H9 (cell line): ENCODE measurements around the gene GNG11. TPM values are rescaled to one million over a fixed set of nuclear protein-coding genes. Genes with fewer than 3 reads are reported as not detected.

Experiments
- DNase-seq: peaks from one replicate; pipeline ENCODE4 v3.0.0-alpha.2; 2017
- H2AFZ ChIP-seq: one replicate; pipeline ENCODE4 v1.6.1; 2013; ENCODE audit warnings: mild to moderate bottlenecking, low read length, control low read depth, moderate library complexity
- H2AK5ac ChIP-seq: 2 replicates; pipeline ENCODE4 v1.6.1; 2013; ENCODE audit warnings: low read length, control low read depth, mixed read lengths; ENCODE audit not compliant: insufficient read length
- H2BK120ac ChIP-seq: one replicate; pipeline ENCODE4 v1.6.1; 2013; ENCODE audit warnings: low read depth, mild to moderate bottlenecking, low read length, control low read depth, inconsistent platforms; ENCODE audit not compliant: poor library complexity, severe bottlenecking
- H2BK12ac ChIP-seq: 2 replicates; pipeline ENCODE4 v1.6.1; 2013; ENCODE audit warnings: low read length, control low read depth, mixed read lengths, low read depth; ENCODE audit not compliant: insufficient read length
- H2BK15ac ChIP-seq: 2 replicates; pipeline ENCODE4 v1.6.1; 2013; ENCODE audit warnings: low read depth, low read length, control low read depth
- H2BK20ac ChIP-seq: one replicate; pipeline ENCODE4 v1.6.1; 2013; ENCODE audit warnings: low read depth, mild to moderate bottlenecking, low read length, control low read depth, inconsistent platforms; ENCODE audit not compliant: poor library complexity, severe bottlenecking
- H2BK5ac ChIP-seq: 2 replicates; pipeline ENCODE4 v1.6.1; 2013; ENCODE audit warnings: low read length, control low read depth, mixed read lengths; ENCODE audit not compliant: insufficient read length
- H3K14ac ChIP-seq: 2 replicates; pipeline ENCODE4 v1.6.1; 2013; ENCODE audit warnings: low read length, control low read depth; ENCODE audit not compliant: insufficient read depth
- H3K18ac ChIP-seq: 2 replicates; pipeline ENCODE4 v1.6.1; 2013; ENCODE audit warnings: low read depth, mild to moderate bottlenecking, mixed read lengths, low read length, control low read depth; ENCODE audit not compliant: insufficient read length
- H3K23ac ChIP-seq: 2 replicates; pipeline ENCODE4 v1.6.1; 2013; ENCODE audit warnings: low read length, control low read depth, mixed read lengths, low read depth; ENCODE audit not compliant: insufficient read length
- H3K23me2 ChIP-seq: 2 replicates; pipeline ENCODE4 v1.6.1; 2013; ENCODE audit warnings: low read depth, mild to moderate bottlenecking, mixed read lengths, low read length, control low read depth; ENCODE audit not compliant: insufficient read length, poor library complexity, severe bottlenecking
- H3K27ac ChIP-seq: 2 replicates; pipeline ENCODE4 v1.5.1; 2013; ENCODE audit warnings: low read length, control low read depth, mixed read lengths, low read depth; ENCODE audit not compliant: insufficient read length
- H3K27me3 ChIP-seq: 2 replicates; pipeline ENCODE4 v1.6.1; 2013; ENCODE audit warnings: low read length, control low read depth, inconsistent platforms; ENCODE audit not compliant: insufficient read depth
- H3K4ac ChIP-seq: 2 replicates; pipeline ENCODE4 v1.6.1; 2013; ENCODE audit warnings: low read depth, mild to moderate bottlenecking, control low read depth, inconsistent platforms, low read length, moderate library complexity
- H3K4me1 ChIP-seq: 2 replicates; pipeline ENCODE4 v1.6.1; 2013; ENCODE audit warnings: low read length, control low read depth, inconsistent platforms; ENCODE audit not compliant: insufficient read depth
- H3K4me2 ChIP-seq: 2 replicates; pipeline ENCODE4 v1.6.1; 2013; ENCODE audit warnings: low read length, control low read depth, mixed read lengths; ENCODE audit not compliant: insufficient read length, insufficient read depth
- H3K56ac ChIP-seq: 2 replicates; pipeline ENCODE4 v1.6.1; 2013; ENCODE audit warnings: low read depth, mild to moderate bottlenecking, mixed read lengths, low read length, control low read depth; ENCODE audit not compliant: insufficient read length
- H3K79me1 ChIP-seq: 2 replicates; pipeline ENCODE4 v1.6.1; 2013; ENCODE audit warnings: low read depth, mild to moderate bottlenecking, moderate library complexity, low read length, control low read depth, inconsistent platforms; ENCODE audit not compliant: insufficient read depth, poor library complexity, severe bottlenecking
- H3K79me2 ChIP-seq: 2 replicates; pipeline ENCODE4 v1.6.1; 2013; ENCODE audit warnings: low read length, control low read depth, inconsistent platforms; ENCODE audit not compliant: insufficient read depth
- H3K9ac ChIP-seq: 2 replicates; pipeline ENCODE4 v1.6.1; 2013; ENCODE audit warnings: low read length, control low read depth, mixed read lengths; ENCODE audit not compliant: insufficient read length; ENCODE audit errors: extremely low read depth
- H3K9me3 ChIP-seq: one replicate; pipeline ENCODE4 v1.6.1; 2013; ENCODE audit warnings: low read depth, low read length, inconsistent platforms; ENCODE audit not compliant: control insufficient read depth
- H3T11ph ChIP-seq: one replicate; pipeline ENCODE4 v1.6.1; 2013; ENCODE audit warnings: mild to moderate bottlenecking, low read length, control low read depth, inconsistent platforms
- H4K20me1 ChIP-seq: one replicate; pipeline ENCODE4 v1.6.1; 2013; ENCODE audit not compliant: control insufficient read depth, insufficient read length, insufficient read depth
- H4K5ac ChIP-seq: 2 replicates; pipeline ENCODE4 v1.6.1; 2013; ENCODE audit warnings: low read depth, mild to moderate bottlenecking, mixed read lengths, low read length, control low read depth; ENCODE audit not compliant: insufficient read length
- H4K8ac ChIP-seq: replicated peaks from 2 replicates; pipeline ENCODE4 v1.6.1; 2013; ENCODE audit warnings: low read length, control low read depth, mixed read lengths, low read depth; ENCODE audit not compliant: insufficient read length
- H4K91ac ChIP-seq: 2 replicates; pipeline ENCODE4 v1.6.1; 2013; ENCODE audit warnings: low read depth, mild to moderate bottlenecking, moderate library complexity, mixed read lengths, low read length, control low read depth; ENCODE audit not compliant: insufficient read length
- H3K27ac Mint-ChIP-seq, 3 experiments: 2 replicates in 2 of 3; 3 replicates in 1 of 3; pipeline ENCODE4 v1.8.0; 2020 to 2021; ENCODE audit warnings: mixed read lengths in 3 of 3, mild to moderate bottlenecking in 1 of 3, moderate library complexity in 1 of 3
- H3K27me3 Mint-ChIP-seq: 2 replicates; pipeline ENCODE4 v1.8.0; 2021; ENCODE audit warnings: low read depth, mild to moderate bottlenecking, moderate library complexity, mixed read lengths
- H3K36me3 Mint-ChIP-seq, 3 experiments: 2 replicates in 2 of 3; 3 replicates in 1 of 3; pipeline ENCODE4 v1.8.0; 2020 to 2021; ENCODE audit warnings: low read depth in 3 of 3, mixed read lengths in 3 of 3; ENCODE audit not compliant: insufficient read depth in 1 of 3
- H3K4me1 Mint-ChIP-seq, 2 experiments: 2 replicates each; pipeline ENCODE4 v1.8.0; 2020; ENCODE audit warnings: mixed read lengths in 2 of 2
- H3K4me3 Mint-ChIP-seq, 2 experiments: 2 replicates in 1 of 2; 3 replicates in 1 of 2; pipeline ENCODE4 v1.8.0; 2020 to 2021; ENCODE audit warnings: mild to moderate bottlenecking in 2 of 2, mixed read lengths in 2 of 2, moderate library complexity in 1 of 2
- H3K9me3 Mint-ChIP-seq, 2 experiments: 2 replicates in 1 of 2; 3 replicates in 1 of 2; pipeline ENCODE4 v1.8.0; 2020; ENCODE audit warnings: mild to moderate bottlenecking in 2 of 2, mixed read lengths in 2 of 2, moderate library complexity in 1 of 2
- total RNA-seq: library from RNA; stranded (reverse); gene quantifications from 2 replicates; pipeline ENCODE4 v1.2.1, GENCODE V29; 2021
- TF ChIP-seq, protein P1 (sequence below): fragments of 200-600 bp; sonication (generic); conservative IDR thresholded peaks from 3 replicates; pipeline ENCODE4 v1.8.0; 2021; ENCODE audit warnings: antibody characterized with exemption, mild to moderate bottlenecking

The GNG11 gene
- total RNA-seq, 1 experiment from 2014 or later, result 0.68 TPM

DNA sequence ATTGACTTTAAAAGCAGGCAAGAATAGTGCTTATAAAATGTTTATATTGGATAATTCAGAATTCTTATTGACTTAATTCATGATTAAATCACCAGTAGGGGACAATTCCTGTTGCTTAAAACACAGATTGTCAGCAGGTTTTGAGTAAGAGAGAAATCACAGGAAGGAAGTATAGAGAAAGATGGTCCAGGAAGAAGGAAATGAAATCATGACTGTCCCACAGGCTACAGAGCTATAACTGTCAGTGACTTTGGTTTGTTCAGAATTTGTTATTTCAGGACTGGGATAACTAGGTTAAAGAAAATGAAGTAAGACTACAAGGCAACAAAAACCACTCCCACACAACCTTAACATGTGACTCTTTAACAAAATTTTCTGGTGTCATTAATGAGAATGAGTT lies 8.3 kb upstream of the GNG11 start:
- no peaks in the 10 kb centered on the region for H4K20me1 ChIP-seq
- H2BK120ac ChIP-seq, result no peak overlapping the region
- no peak overlapping the region for H2BK5ac ChIP-seq
- no peak overlapping the region for H4K91ac ChIP-seq
- H3K4me2 ChIP-seq, result no peak overlapping the region
- H4K5ac ChIP-seq, result no peak overlapping the region
- H3K27ac Mint-ChIP-seq, result no peak overlapping the region
- DNase-seq, result no peak
- H3K9ac ChIP-seq, result no peak overlapping the region
- H3K4ac ChIP-seq, result no peak overlapping the region
- no peak overlapping the region for H3K14ac ChIP-seq
- H3K27me3 Mint-ChIP-seq, result no peaks in the 10 kb centered on the region; the same call in 1 of the 2 replicates
- no peaks in the 10 kb centered on the region for H3K79me1 ChIP-seq
- no peaks in the 10 kb centered on the region for H3K23me2 ChIP-seq
- no peak overlapping the region for H3K18ac ChIP-seq
- H3K9me3 Mint-ChIP-seq, result no peaks in the 10 kb centered on the region
- no peak overlapping the region for H2AK5ac ChIP-seq
- no peak overlapping the region for H2BK20ac ChIP-seq
- no peak overlapping the region for H3K23ac ChIP-seq
- H2AFZ ChIP-seq, result no peak overlapping the region
- TF ChIP-seq, protein P1, sequence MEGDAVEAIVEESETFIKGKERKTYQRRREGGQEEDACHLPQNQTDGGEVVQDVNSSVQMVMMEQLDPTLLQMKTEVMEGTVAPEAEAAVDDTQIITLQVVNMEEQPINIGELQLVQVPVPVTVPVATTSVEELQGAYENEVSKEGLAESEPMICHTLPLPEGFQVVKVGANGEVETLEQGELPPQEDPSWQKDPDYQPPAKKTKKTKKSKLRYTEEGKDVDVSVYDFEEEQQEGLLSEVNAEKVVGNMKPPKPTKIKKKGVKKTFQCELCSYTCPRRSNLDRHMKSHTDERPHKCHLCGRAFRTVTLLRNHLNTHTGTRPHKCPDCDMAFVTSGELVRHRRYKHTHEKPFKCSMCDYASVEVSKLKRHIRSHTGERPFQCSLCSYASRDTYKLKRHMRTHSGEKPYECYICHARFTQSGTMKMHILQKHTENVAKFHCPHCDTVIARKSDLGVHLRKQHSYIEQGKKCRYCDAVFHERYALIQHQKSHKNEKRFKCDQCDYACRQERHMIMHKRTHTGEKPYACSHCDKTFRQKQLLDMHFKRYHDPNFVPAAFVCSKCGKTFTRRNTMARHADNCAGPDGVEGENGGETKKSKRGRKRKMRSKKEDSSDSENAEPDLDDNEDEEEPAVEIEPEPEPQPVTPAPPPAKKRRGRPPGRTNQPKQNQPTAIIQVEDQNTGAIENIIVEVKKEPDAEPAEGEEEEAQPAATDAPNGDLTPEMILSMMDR, result no peak
- H3K27me3 ChIP-seq, result no peaks in the 10 kb centered on the region
- H3T11ph ChIP-seq, result no peak overlapping the region
- H3K56ac ChIP-seq, result no peak overlapping the region
- no peak overlapping the region for H3K4me3 Mint-ChIP-seq
- H3K79me2 ChIP-seq, result no peaks in the 10 kb centered on the region
- no peak overlapping the region for H4K8ac ChIP-seq
- H3K4me1 Mint-ChIP-seq, result no peaks in the 10 kb centered on the region; a peak in 1 of 4 replicates
- no peak overlapping the region for H3K27ac ChIP-seq
- no peak overlapping the region for H2BK15ac ChIP-seq
- no peaks in the 10 kb centered on the region for H3K4me1 ChIP-seq
- H3K9me3 ChIP-seq, result no peaks in the 10 kb centered on the region
- H2BK12ac ChIP-seq, result no peak overlapping the region
- H3K36me3 Mint-ChIP-seq, result no peaks in the 10 kb centered on the region
